H9 (cell line): ENCODE data around the gene RNLS. TPM values are rescaled to one million over a fixed set of nuclear protein-coding genes. Genes with fewer than 3 reads are reported as not detected.

Experiments
- DNase-seq: peaks from one replicate; pipeline ENCODE4 v3.0.0-alpha.2; 2017
- H2AFZ ChIP-seq: one replicate; pipeline ENCODE4 v1.6.1; 2013; ENCODE audit warnings: mild to moderate bottlenecking, low read length, control low read depth, moderate library complexity
- H2AK5ac ChIP-seq: 2 replicates; pipeline ENCODE4 v1.6.1; 2013; ENCODE audit warnings: low read length, control low read depth, mixed read lengths; ENCODE audit not compliant: insufficient read length
- H2BK120ac ChIP-seq: one replicate; pipeline ENCODE4 v1.6.1; 2013; ENCODE audit warnings: low read depth, mild to moderate bottlenecking, low read length, control low read depth, inconsistent platforms; ENCODE audit not compliant: poor library complexity, severe bottlenecking
- H2BK12ac ChIP-seq: 2 replicates; pipeline ENCODE4 v1.6.1; 2013; ENCODE audit warnings: low read length, control low read depth, mixed read lengths, low read depth; ENCODE audit not compliant: insufficient read length
- H2BK15ac ChIP-seq: 2 replicates; pipeline ENCODE4 v1.6.1; 2013; ENCODE audit warnings: low read depth, low read length, control low read depth
- H2BK20ac ChIP-seq: one replicate; pipeline ENCODE4 v1.6.1; 2013; ENCODE audit warnings: low read depth, mild to moderate bottlenecking, low read length, control low read depth, inconsistent platforms; ENCODE audit not compliant: poor library complexity, severe bottlenecking
- H2BK5ac ChIP-seq: 2 replicates; pipeline ENCODE4 v1.6.1; 2013; ENCODE audit warnings: low read length, control low read depth, mixed read lengths; ENCODE audit not compliant: insufficient read length
- H3K14ac ChIP-seq: 2 replicates; pipeline ENCODE4 v1.6.1; 2013; ENCODE audit warnings: low read length, control low read depth; ENCODE audit not compliant: insufficient read depth
- H3K18ac ChIP-seq: 2 replicates; pipeline ENCODE4 v1.6.1; 2013; ENCODE audit warnings: low read depth, mild to moderate bottlenecking, mixed read lengths, low read length, control low read depth; ENCODE audit not compliant: insufficient read length
- H3K23ac ChIP-seq: 2 replicates; pipeline ENCODE4 v1.6.1; 2013; ENCODE audit warnings: low read length, control low read depth, mixed read lengths, low read depth; ENCODE audit not compliant: insufficient read length
- H3K23me2 ChIP-seq: 2 replicates; pipeline ENCODE4 v1.6.1; 2013; ENCODE audit warnings: low read depth, mild to moderate bottlenecking, mixed read lengths, low read length, control low read depth; ENCODE audit not compliant: insufficient read length, poor library complexity, severe bottlenecking
- H3K27ac ChIP-seq: 2 replicates; pipeline ENCODE4 v1.5.1; 2013; ENCODE audit warnings: low read length, control low read depth, mixed read lengths, low read depth; ENCODE audit not compliant: insufficient read length
- H3K27me3 ChIP-seq: 2 replicates; pipeline ENCODE4 v1.6.1; 2013; ENCODE audit warnings: low read length, control low read depth, inconsistent platforms; ENCODE audit not compliant: insufficient read depth
- H3K4ac ChIP-seq: 2 replicates; pipeline ENCODE4 v1.6.1; 2013; ENCODE audit warnings: low read depth, mild to moderate bottlenecking, control low read depth, inconsistent platforms, low read length, moderate library complexity
- H3K4me1 ChIP-seq: 2 replicates; pipeline ENCODE4 v1.6.1; 2013; ENCODE audit warnings: low read length, control low read depth, inconsistent platforms; ENCODE audit not compliant: insufficient read depth
- H3K4me2 ChIP-seq: 2 replicates; pipeline ENCODE4 v1.6.1; 2013; ENCODE audit warnings: low read length, control low read depth, mixed read lengths; ENCODE audit not compliant: insufficient read length, insufficient read depth
- H3K56ac ChIP-seq: 2 replicates; pipeline ENCODE4 v1.6.1; 2013; ENCODE audit warnings: low read depth, mild to moderate bottlenecking, mixed read lengths, low read length, control low read depth; ENCODE audit not compliant: insufficient read length
- H3K79me1 ChIP-seq: 2 replicates; pipeline ENCODE4 v1.6.1; 2013; ENCODE audit warnings: low read depth, mild to moderate bottlenecking, moderate library complexity, low read length, control low read depth, inconsistent platforms; ENCODE audit not compliant: insufficient read depth, poor library complexity, severe bottlenecking
- H3K79me2 ChIP-seq: 2 replicates; pipeline ENCODE4 v1.6.1; 2013; ENCODE audit warnings: low read length, control low read depth, inconsistent platforms; ENCODE audit not compliant: insufficient read depth
- H3K9ac ChIP-seq: 2 replicates; pipeline ENCODE4 v1.6.1; 2013; ENCODE audit warnings: low read length, control low read depth, mixed read lengths; ENCODE audit not compliant: insufficient read length; ENCODE audit errors: extremely low read depth
- H3K9me3 ChIP-seq: one replicate; pipeline ENCODE4 v1.6.1; 2013; ENCODE audit warnings: low read depth, low read length, inconsistent platforms; ENCODE audit not compliant: control insufficient read depth
- H3T11ph ChIP-seq: one replicate; pipeline ENCODE4 v1.6.1; 2013; ENCODE audit warnings: mild to moderate bottlenecking, low read length, control low read depth, inconsistent platforms
- H4K20me1 ChIP-seq: one replicate; pipeline ENCODE4 v1.6.1; 2013; ENCODE audit not compliant: control insufficient read depth, insufficient read length, insufficient read depth
- H4K5ac ChIP-seq: 2 replicates; pipeline ENCODE4 v1.6.1; 2013; ENCODE audit warnings: low read depth, mild to moderate bottlenecking, mixed read lengths, low read length, control low read depth; ENCODE audit not compliant: insufficient read length
- H4K8ac ChIP-seq: replicated peaks from 2 replicates; pipeline ENCODE4 v1.6.1; 2013; ENCODE audit warnings: low read length, control low read depth, mixed read lengths, low read depth; ENCODE audit not compliant: insufficient read length
- H4K91ac ChIP-seq: 2 replicates; pipeline ENCODE4 v1.6.1; 2013; ENCODE audit warnings: low read depth, mild to moderate bottlenecking, moderate library complexity, mixed read lengths, low read length, control low read depth; ENCODE audit not compliant: insufficient read length
- H3K27ac Mint-ChIP-seq, 3 experiments: 2 replicates in 2 of 3; 3 replicates in 1 of 3; pipeline ENCODE4 v1.8.0; 2020 to 2021; ENCODE audit warnings: mixed read lengths in 3 of 3, mild to moderate bottlenecking in 1 of 3, moderate library complexity in 1 of 3
- H3K27me3 Mint-ChIP-seq: 2 replicates; pipeline ENCODE4 v1.8.0; 2021; ENCODE audit warnings: low read depth, mild to moderate bottlenecking, moderate library complexity, mixed read lengths
- H3K36me3 Mint-ChIP-seq, 3 experiments: 2 replicates in 2 of 3; 3 replicates in 1 of 3; pipeline ENCODE4 v1.8.0; 2020 to 2021; ENCODE audit warnings: low read depth in 3 of 3, mixed read lengths in 3 of 3; ENCODE audit not compliant: insufficient read depth in 1 of 3
- H3K4me1 Mint-ChIP-seq, 2 experiments: 2 replicates each; pipeline ENCODE4 v1.8.0; 2020; ENCODE audit warnings: mixed read lengths in 2 of 2
- H3K4me3 Mint-ChIP-seq, 2 experiments: 2 replicates in 1 of 2; 3 replicates in 1 of 2; pipeline ENCODE4 v1.8.0; 2020 to 2021; ENCODE audit warnings: mild to moderate bottlenecking in 2 of 2, mixed read lengths in 2 of 2, moderate library complexity in 1 of 2
- H3K9me3 Mint-ChIP-seq, 2 experiments: 2 replicates in 1 of 2; 3 replicates in 1 of 2; pipeline ENCODE4 v1.8.0; 2020; ENCODE audit warnings: mild to moderate bottlenecking in 2 of 2, mixed read lengths in 2 of 2, moderate library complexity in 1 of 2
- WGBS: extraction: QIAGEN DNeasy Blood & Tissue Kit; methylation state at CpG from one replicate; pipeline ENCODE4 v1.1.7; 2013; ENCODE audit warnings: missing lambda C conversion rate, low lambda C conversion rate, mixed read lengths; ENCODE audit not compliant: insufficient read length; ENCODE audit errors: extremely low coverage; 5-methylcytosine and 5-hydroxymethylcytosine counted together
- total RNA-seq: library from RNA; stranded (reverse); gene quantifications from 2 replicates; pipeline ENCODE4 v1.2.1, GENCODE V29; 2021
- TF ChIP-seq, protein P1 (sequence below): fragments of 200-600 bp; sonication (generic); conservative IDR thresholded peaks from 3 replicates; pipeline ENCODE4 v1.8.0; 2021; ENCODE audit warnings: antibody characterized with exemption, mild to moderate bottlenecking

RNLS gene
- total RNA-seq, 1 experiment from 2014 or later = 7.5 TPM

DNA sequence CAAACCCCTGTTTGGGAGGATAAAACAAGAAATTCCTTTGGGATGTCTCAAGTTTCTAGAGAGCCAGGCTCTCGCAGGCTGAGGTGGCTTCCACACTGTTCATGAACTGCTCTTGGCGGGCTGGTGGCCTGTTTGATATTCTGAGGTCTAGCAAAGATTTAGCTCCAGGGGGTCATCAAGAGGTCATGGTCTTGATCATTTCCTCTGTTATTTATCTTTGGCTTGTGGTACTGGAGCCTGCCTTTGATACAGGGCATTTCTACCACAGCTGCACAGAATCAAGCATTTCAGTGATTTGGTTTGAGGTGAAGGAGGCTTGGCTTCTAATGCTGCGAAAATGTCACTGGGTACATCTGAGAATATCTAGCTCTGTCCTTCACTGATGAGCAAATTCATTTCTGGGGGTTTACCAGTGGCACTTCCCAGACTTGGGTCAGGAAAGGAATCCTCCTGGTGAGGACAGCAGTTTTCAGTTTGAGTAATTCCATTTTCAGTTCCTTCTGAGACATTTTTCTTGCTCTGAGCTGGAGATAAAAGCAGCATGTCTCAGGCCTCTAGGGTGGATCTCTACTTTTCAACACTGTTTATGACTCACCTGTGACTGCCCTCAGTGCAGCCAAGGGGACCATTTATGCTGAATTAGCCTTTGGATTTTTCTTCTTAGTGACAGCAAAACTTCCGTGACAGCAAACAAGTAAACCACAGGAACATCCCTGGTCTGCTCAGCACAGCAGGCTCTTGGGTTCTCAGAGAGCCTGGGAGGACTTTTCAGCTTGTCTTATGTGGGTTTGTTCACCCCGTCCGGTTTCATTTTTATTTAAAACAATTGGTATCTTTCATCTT, 312.0 kb downstream of the RNLS start:
- Mint-ChIP-seq H3K4me3 (no peak overlapping the region), H3K36me3 (no peaks in the 10 kb centered on the region), H3K27ac (peak overlapping the region in 1 of 3 experiments; percentile 68; a peak in 1 of 7 replicates), H3K4me1 (no peaks in the 10 kb centered on the region), H3K27me3 (no peaks in the 10 kb centered on the region), H3K9me3 (no peaks in the 10 kb centered on the region)
- no peak overlapping the region for H3T11ph ChIP-seq
- H3K23me2 ChIP-seq = no peaks in the 10 kb centered on the region
- H4K5ac ChIP-seq = no peak overlapping the region
- H3K4me2 ChIP-seq = no peak overlapping the region
- H3K4me1 ChIP-seq = no peaks in the 10 kb centered on the region; the same call in 1 of the 2 replicates
- H3K18ac ChIP-seq = no peak overlapping the region
- H2AK5ac ChIP-seq = no peak overlapping the region
- TF ChIP-seq, protein P1, sequence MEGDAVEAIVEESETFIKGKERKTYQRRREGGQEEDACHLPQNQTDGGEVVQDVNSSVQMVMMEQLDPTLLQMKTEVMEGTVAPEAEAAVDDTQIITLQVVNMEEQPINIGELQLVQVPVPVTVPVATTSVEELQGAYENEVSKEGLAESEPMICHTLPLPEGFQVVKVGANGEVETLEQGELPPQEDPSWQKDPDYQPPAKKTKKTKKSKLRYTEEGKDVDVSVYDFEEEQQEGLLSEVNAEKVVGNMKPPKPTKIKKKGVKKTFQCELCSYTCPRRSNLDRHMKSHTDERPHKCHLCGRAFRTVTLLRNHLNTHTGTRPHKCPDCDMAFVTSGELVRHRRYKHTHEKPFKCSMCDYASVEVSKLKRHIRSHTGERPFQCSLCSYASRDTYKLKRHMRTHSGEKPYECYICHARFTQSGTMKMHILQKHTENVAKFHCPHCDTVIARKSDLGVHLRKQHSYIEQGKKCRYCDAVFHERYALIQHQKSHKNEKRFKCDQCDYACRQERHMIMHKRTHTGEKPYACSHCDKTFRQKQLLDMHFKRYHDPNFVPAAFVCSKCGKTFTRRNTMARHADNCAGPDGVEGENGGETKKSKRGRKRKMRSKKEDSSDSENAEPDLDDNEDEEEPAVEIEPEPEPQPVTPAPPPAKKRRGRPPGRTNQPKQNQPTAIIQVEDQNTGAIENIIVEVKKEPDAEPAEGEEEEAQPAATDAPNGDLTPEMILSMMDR = no peak
- no peaks in the 10 kb centered on the region for H3K79me2 ChIP-seq
- H3K79me1 ChIP-seq = no peaks in the 10 kb centered on the region
- H4K91ac ChIP-seq = no peak overlapping the region
- H3K14ac ChIP-seq = no peak overlapping the region
- no peak overlapping the region for H2BK120ac ChIP-seq
- H2BK12ac ChIP-seq = no peak overlapping the region
- DNase-seq = no peak
- no CpG with 5 or more reads among the region's 6 CpGs for WGBS
- no peaks in the 10 kb centered on the region for H3K27me3 ChIP-seq
- no peak overlapping the region for H2BK5ac ChIP-seq
- H4K20me1 ChIP-seq = no peaks in the 10 kb centered on the region
- no peak overlapping the region for H4K8ac ChIP-seq
- H3K9ac ChIP-seq = no peak overlapping the region
- H2AFZ ChIP-seq = no peak overlapping the region
- no peaks in the 10 kb centered on the region for H3K9me3 ChIP-seq
- no peak overlapping the region for H3K4ac ChIP-seq
- H3K56ac ChIP-seq = no peak overlapping the region
- H3K27ac ChIP-seq = no peak overlapping the region
- H3K23ac ChIP-seq = no peak overlapping the region
- no peak overlapping the region for H2BK15ac ChIP-seq
- H2BK20ac ChIP-seq = no peak overlapping the region
